ENCODE measurements around the gene TMEM212. TPM values are rescaled to one million over a fixed set of nuclear protein-coding genes. Genes with fewer than 3 reads are reported as not detected.

TMEM212 gene
- total RNA-seq, 1 donor from 2014 or later: not detected

DNA sequence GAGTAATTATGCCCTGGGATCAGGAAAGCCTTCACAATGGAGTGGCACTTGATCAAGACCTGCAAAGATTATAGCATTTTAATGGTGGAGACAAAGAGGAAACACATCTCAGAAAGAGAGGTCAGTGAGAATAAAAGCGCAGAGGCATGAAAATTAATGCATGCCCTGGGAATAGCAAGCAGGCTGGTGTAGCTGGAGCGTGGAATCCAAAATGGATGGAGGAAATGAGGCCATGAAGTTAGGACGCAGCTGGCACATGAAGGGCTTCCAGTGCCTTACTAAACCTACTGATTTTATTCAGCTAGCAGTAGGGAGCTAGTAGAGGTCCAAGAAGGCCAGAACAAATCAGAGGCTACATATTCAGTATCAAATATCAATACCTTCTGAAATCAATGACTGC is 38.1 kb downstream of the TMEM212 start:
- no peak overlapping the region for H3K4me3 Mint-ChIP-seq (ENCODE audit: low read depth)
- TF ChIP-seq, protein P1, sequence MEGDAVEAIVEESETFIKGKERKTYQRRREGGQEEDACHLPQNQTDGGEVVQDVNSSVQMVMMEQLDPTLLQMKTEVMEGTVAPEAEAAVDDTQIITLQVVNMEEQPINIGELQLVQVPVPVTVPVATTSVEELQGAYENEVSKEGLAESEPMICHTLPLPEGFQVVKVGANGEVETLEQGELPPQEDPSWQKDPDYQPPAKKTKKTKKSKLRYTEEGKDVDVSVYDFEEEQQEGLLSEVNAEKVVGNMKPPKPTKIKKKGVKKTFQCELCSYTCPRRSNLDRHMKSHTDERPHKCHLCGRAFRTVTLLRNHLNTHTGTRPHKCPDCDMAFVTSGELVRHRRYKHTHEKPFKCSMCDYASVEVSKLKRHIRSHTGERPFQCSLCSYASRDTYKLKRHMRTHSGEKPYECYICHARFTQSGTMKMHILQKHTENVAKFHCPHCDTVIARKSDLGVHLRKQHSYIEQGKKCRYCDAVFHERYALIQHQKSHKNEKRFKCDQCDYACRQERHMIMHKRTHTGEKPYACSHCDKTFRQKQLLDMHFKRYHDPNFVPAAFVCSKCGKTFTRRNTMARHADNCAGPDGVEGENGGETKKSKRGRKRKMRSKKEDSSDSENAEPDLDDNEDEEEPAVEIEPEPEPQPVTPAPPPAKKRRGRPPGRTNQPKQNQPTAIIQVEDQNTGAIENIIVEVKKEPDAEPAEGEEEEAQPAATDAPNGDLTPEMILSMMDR (IDR thresholded peaks at IDR 0.05; ENCODE audit: unreplicated experiment): no peak
- DNase-seq (ENCODE audit: low spot score, unreplicated experiment): no peak
- H3K27me3 Mint-ChIP-seq: no peaks in the 10 kb centered on the region
- H3K9me3 Mint-ChIP-seq (ENCODE audit: low read depth): no peaks in the 10 kb centered on the region
- no peak overlapping the region for H3K27ac Mint-ChIP-seq
- no peaks in the 10 kb centered on the region for H3K36me3 Mint-ChIP-seq (ENCODE audit: insufficient read depth)
- peaks cover 32% of the 10 kb centered on the region for H3K4me1 Mint-ChIP-seq (ENCODE audit: low read depth)

GRCh38 chr3:171883257-171883892 is 40.2 kb downstream of the TMEM212 start:
- TF ChIP-seq, protein P1 (IDR thresholded peaks at IDR 0.05; ENCODE audit: unreplicated experiment): no peak
- Mint-ChIP-seq H3K27me3 (no peaks in the 10 kb centered on the region), H3K4me3 (ENCODE audit: low read depth) (no peak overlapping the region)

DNA sequence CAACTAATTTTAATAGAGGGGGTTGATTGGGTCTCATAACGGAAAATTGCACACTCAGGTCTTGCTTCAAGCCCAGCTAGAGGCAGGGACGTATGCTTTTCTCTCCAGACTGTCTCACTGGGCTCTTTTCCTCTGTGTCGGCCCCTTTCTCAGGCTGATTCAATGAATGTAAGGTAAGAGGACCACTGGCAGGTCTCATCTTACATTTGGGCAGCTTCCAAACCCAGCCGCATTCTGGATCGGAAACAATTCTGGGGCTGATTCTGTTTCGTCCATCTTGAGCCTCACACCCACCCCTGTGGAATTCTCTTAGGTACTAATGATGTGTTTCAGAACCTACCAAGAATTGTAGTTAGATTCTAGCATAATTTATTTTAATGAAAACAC is 40.7 kb downstream of the TMEM212 start:
- no peaks in the 10 kb centered on the region for H3K36me3 Mint-ChIP-seq (ENCODE audit: insufficient read depth)
- no peak for DNase-seq (ENCODE audit: low spot score, unreplicated experiment)
- H3K9me3 Mint-ChIP-seq (ENCODE audit: low read depth): no peaks in the 10 kb centered on the region
- H3K27ac Mint-ChIP-seq: no peak overlapping the region
- H3K4me1 Mint-ChIP-seq (ENCODE audit: low read depth): peaks cover 20% of the 10 kb centered on the region
- TF ChIP-seq, protein P1 (IDR thresholded peaks at IDR 0.05; ENCODE audit: unreplicated experiment): no peak
- no peaks in the 10 kb centered on the region for H3K27me3 Mint-ChIP-seq
- H3K4me3 Mint-ChIP-seq (ENCODE audit: low read depth): no peak overlapping the region

More at GRCh38 chr3:171883257-171883892, 40.2 kb downstream of the TMEM212 start:
- peaks cover 25% of the 10 kb centered on the region for H3K4me1 Mint-ChIP-seq (ENCODE audit: low read depth)
- no peaks in the 10 kb centered on the region for H3K36me3 Mint-ChIP-seq (ENCODE audit: insufficient read depth)
- no peak overlapping the region for H3K27ac Mint-ChIP-seq
- no peak for DNase-seq (ENCODE audit: low spot score, unreplicated experiment)
- no peaks in the 10 kb centered on the region for H3K9me3 Mint-ChIP-seq (ENCODE audit: low read depth)

- no peak overlapping the region for H3K4me3 Mint-ChIP-seq (ENCODE audit: low read depth)
- H3K27me3 Mint-ChIP-seq: no peaks in the 10 kb centered on the region
- no peak overlapping the region for H3K27ac Mint-ChIP-seq
- H3K9me3 Mint-ChIP-seq (ENCODE audit: low read depth): peaks cover 3% of the 10 kb centered on the region
- no peaks in the 10 kb centered on the region for H3K36me3 Mint-ChIP-seq (ENCODE audit: insufficient read depth)
- H3K4me1 Mint-ChIP-seq (ENCODE audit: low read depth): peaks cover 26% of the 10 kb centered on the region
- TF ChIP-seq, protein P1 (IDR thresholded peaks at IDR 0.05; ENCODE audit: unreplicated experiment): no peak
- no peak for DNase-seq (ENCODE audit: low spot score, unreplicated experiment)
Measured at GRCh38 chr3:171888466-171888865, 45.3 kb downstream of the TMEM212 start.

DNA sequence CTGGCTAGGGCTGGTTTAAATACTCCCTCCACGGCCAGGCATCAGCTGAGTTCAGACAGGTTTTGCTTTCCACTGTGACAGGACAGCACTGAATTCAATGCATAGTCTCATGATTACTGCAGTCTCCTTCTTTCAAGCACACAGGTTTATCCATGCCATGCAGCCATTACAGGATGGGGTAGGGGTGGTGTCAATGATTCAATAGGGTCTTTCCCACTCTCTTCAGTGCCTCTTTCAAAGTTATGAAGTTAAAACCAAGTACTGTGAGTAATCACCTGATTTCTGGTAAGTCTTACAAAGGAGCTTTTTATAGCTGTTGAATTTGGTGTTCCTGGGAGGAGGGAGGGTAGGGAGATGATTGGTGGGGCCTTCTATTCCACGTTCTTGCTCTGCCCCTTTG is 47.2 kb downstream of the TMEM212 start:
- no peak for DNase-seq (ENCODE audit: low spot score, unreplicated experiment)
- Mint-ChIP-seq H3K4me3 (ENCODE audit: low read depth) (no peak overlapping the region), H3K27me3 (no peaks in the 10 kb centered on the region), H3K4me1 (ENCODE audit: low read depth) (peaks cover 34% of the 10 kb centered on the region), H3K27ac (peak overlapping the region; percentile 54), H3K9me3 (ENCODE audit: low read depth) (peaks cover 3% of the 10 kb centered on the region), H3K36me3 (ENCODE audit: insufficient read depth) (no peaks in the 10 kb centered on the region)
- TF ChIP-seq, protein P1 (IDR thresholded peaks at IDR 0.05; ENCODE audit: unreplicated experiment): no peak

Data from progenitor cell of endocrine pancreas (in vitro differentiated cells).